Gastroesophageal sphincter (tissue), 4 donors: ENCODE data around the gene KBTBD12. TPM values are rescaled to one million over a fixed set of nuclear protein-coding genes. Genes with fewer than 3 reads are reported as not detected.

Source experiments
- ATAC-seq: fragments of 150-250 bp; one replicate; pipeline ENCODE4 v1.9.1; 2016; ENCODE audit warnings: mild to moderate bottlenecking, moderate library complexity
- H3K27ac ChIP-seq, 4 donors: fragments of 200-600 bp; sonication (generic) in 3 of 4; 1 replicate in 3 of 4; 2 replicates in 1 of 4; pipeline ENCODE4 v1.5.1; 2016 to 2019
- H3K27me3 ChIP-seq: fragments of 200-600 bp; sonication (generic); one replicate; pipeline ENCODE4 v1.5.1; 2019
- H3K36me3 ChIP-seq, 2 donors: fragments of 200-600 bp; sonication (generic); one replicate each; pipeline ENCODE4 v1.5.1; 2019; ENCODE audit warnings: control low read depth in 1 of 2
- H3K4me1 ChIP-seq, 3 donors: fragments of 200-600 bp; sonication (generic); 1 replicate in 2 of 3; 2 replicates in 1 of 3; pipeline ENCODE4 v1.5.1; 2016 to 2019; ENCODE audit warnings: control low read depth in 2 of 3
- H3K4me3 ChIP-seq, 2 donors: fragments of 200-600 bp; sonication (generic); one replicate each; pipeline ENCODE4 v1.5.1; 2019; ENCODE audit warnings: mild to moderate bottlenecking in 1 of 2, moderate library complexity in 1 of 2
- H3K9me3 ChIP-seq, 3 donors: fragments of 200-600 bp; sonication (generic); one replicate each; pipeline ENCODE4 v1.5.1; 2017 to 2019; ENCODE audit warnings: control low read depth in 2 of 3
- CTCF ChIP-seq, 4 experiments: fragments of 200-600 bp in 2 of 4; fragments of 450-650 bp in 2 of 4; sonication (generic) in 1 of 4; IDR thresholded peaks; one replicate each; pipeline ENCODE4 v1.5.1; 2017 to 2019; ENCODE audit warnings: antibody characterized with exemption in 4 of 4, mild to moderate bottlenecking in 2 of 4, moderate library complexity in 2 of 4
- EP300 ChIP-seq: sonication (generic); formaldehyde crosslinking; IDR thresholded peaks from one replicate; pipeline ENCODE4 v1.6.1; 2017; ENCODE audit warnings: antibody characterized with exemption, mild to moderate bottlenecking
- POLR2A ChIP-seq, 2 donors: fragments of 450-650 bp; IDR thresholded peaks; one replicate each; pipeline ENCODE4 v1.6.1; 2017; ENCODE audit warnings: antibody characterized with exemption in 2 of 2, mild to moderate bottlenecking in 2 of 2, moderate library complexity in 1 of 2
- POLR2AphosphoS5 ChIP-seq: sonication (generic); formaldehyde crosslinking; IDR thresholded peaks from one replicate; pipeline ENCODE4 v1.6.1; 2017; ENCODE audit warnings: antibody characterized with exemption
- WGBS, 2 donors: methylation state at CpG; one replicate each; pipeline ENCODE4 v1.1.5; 2018; ENCODE audit warnings: low coverage in 1 of 2; 5-methylcytosine and 5-hydroxymethylcytosine counted together
- total RNA-seq, 4 donors: library from RNA; depleted of rRNA; stranded (reverse); fragments of >200 nt; gene quantifications; one replicate each; pipeline ENCODE4 v1.1.0, GENCODE V29; 2016

KBTBD12 gene
- total RNA-seq, 4 donors from 2014 or later: 2.2 to 11.2 (median 5.8) TPM

- Histone ChIP-seq H3K9me3 (peaks cover 0 to 15% (median 0%) of the 10 kb centered on the region in 3 donors), H3K4me1 (no peaks in the 10 kb centered on the region), H3K36me3 (no peaks in the 10 kb centered on the region), H3K27ac (no peak overlapping the region), H3K27me3 (no peaks in the 10 kb centered on the region), H3K4me3 (no peak overlapping the region)
- ATAC-seq: no peak
- TF ChIP-seq CTCF (IDR thresholded peaks at IDR 0.05): no peak
- no peak for TF ChIP-seq POLR2AphosphoS5
- no peak for TF ChIP-seq EP300
- no peak for TF ChIP-seq POLR2A (IDR thresholded peaks at IDR 0.05)
These were observed 28.1 kb upstream of the KBTBD12 start for GRCh38 chr3:127886956-127887231.

- Histone ChIP-seq H3K4me3 (no peak overlapping the region), H3K27ac (no peak overlapping the region), H3K36me3 (no peaks in the 10 kb centered on the region), H3K4me1 (no peaks in the 10 kb centered on the region), H3K9me3 (peaks cover 0 to 15% (median 0%) of the 10 kb centered on the region in 3 donors), H3K27me3 (no peaks in the 10 kb centered on the region)
- TF ChIP-seq POLR2A (IDR thresholded peaks at IDR 0.05): no peak
- no peak for TF ChIP-seq CTCF (IDR thresholded peaks at IDR 0.05)
- TF ChIP-seq EP300: no peak
- no peak for TF ChIP-seq POLR2AphosphoS5
- ATAC-seq: no peak
- 93% methylated on average over 3 of the region's 4 CpGs; no CpG with 5 or more reads in 1 of the 2 donors for WGBS, 2 donors
These were observed 27.7 kb upstream of the KBTBD12 start for GRCh38 chr3:127887321-127887720.

- H3K4me3 ChIP-seq: no peak overlapping the region
- no peaks in the 10 kb centered on the region for H3K36me3 ChIP-seq
- H3K27ac ChIP-seq: no peak overlapping the region
- ATAC-seq: no peak
- WGBS, 2 donors: 67% methylated on average over 1 of the region's 4 CpGs
- H3K4me1 ChIP-seq: no peaks in the 10 kb centered on the region
- H3K27me3 ChIP-seq: no peaks in the 10 kb centered on the region
- peaks cover 0 to 15% (median 0%) of the 10 kb centered on the region in 3 donors for H3K9me3 ChIP-seq
- TF ChIP-seq POLR2AphosphoS5 (no peak), POLR2A (IDR thresholded peaks at IDR 0.05) (no peak), CTCF (IDR thresholded peaks at IDR 0.05) (no peak), EP300 (no peak)
These were observed 26.9 kb upstream of the KBTBD12 start for GRCh38 chr3:127888156-127888555.

GRCh38 chr3:127888564-127889107, 26.4 kb upstream of the KBTBD12 start:
- Histone ChIP-seq H3K9me3 (peaks cover 0 to 15% (median 0%) of the 10 kb centered on the region in 3 donors), H3K27me3 (no peaks in the 10 kb centered on the region), H3K36me3 (no peaks in the 10 kb centered on the region), H3K4me1 (no peaks in the 10 kb centered on the region), H3K4me3 (no peak overlapping the region), H3K27ac (peak overlapping the region in 1 of 4 donors; percentile 24)
- TF ChIP-seq POLR2A (IDR thresholded peaks at IDR 0.05) (no peak), CTCF (IDR thresholded peaks at IDR 0.05) (no peak), POLR2AphosphoS5 (peak; percentile 6), EP300 (no peak)
- WGBS, 2 donors: 33 to 62% methylated on average over 1 to 7 of the region's 8 CpGs
- peak; percentile 34 for ATAC-seq

GRCh38 chr3:127889461-127889863, 25.6 kb upstream of the KBTBD12 start:
- WGBS, 2 donors: 38 to 50% methylated on average over 1 of the region's 1 CpG
- no peak overlapping the region for H3K27ac ChIP-seq

More at GRCh38 chr3:127889461-127889863, 25.6 kb upstream of the KBTBD12 start:
- no peak for TF ChIP-seq EP300
- TF ChIP-seq POLR2A (IDR thresholded peaks at IDR 0.05): no peak
- TF ChIP-seq POLR2AphosphoS5: peak; percentile 86
- no peak for TF ChIP-seq CTCF (IDR thresholded peaks at IDR 0.05)
- Histone ChIP-seq H3K4me1 (no peaks in the 10 kb centered on the region), H3K4me3 (no peak overlapping the region), H3K9me3 (peaks cover 0 to 15% (median 0%) of the 10 kb centered on the region in 3 donors), H3K36me3 (no peaks in the 10 kb centered on the region), H3K27me3 (no peaks in the 10 kb centered on the region)
- peak; percentile 83 for ATAC-seq
